Kidney epithelial cell (primary cell): ENCODE data around the gene RITA1. TPM values are rescaled to one million over a fixed set of nuclear protein-coding genes. Genes with fewer than 3 reads are reported as not detected.

Experiments
- DNase-seq: peaks from one replicate; pipeline ENCODE4 v3.0.0-alpha.2; 2010; ENCODE audit warnings: low read depth
- H3K27me3 ChIP-seq: 2 replicates; pipeline ENCODE4 v1.6.0; 2011; ENCODE audit warnings: low read length; ENCODE audit not compliant: control insufficient read depth, insufficient read depth
- H3K36me3 ChIP-seq: 2 replicates; pipeline ENCODE4 v1.5.1; 2011; ENCODE audit warnings: low read length; ENCODE audit not compliant: control insufficient read depth, insufficient read depth
- H3K4me3 ChIP-seq: 2 replicates; pipeline ENCODE4 v1.5.1; 2011; ENCODE audit warnings: low read depth, mild to moderate bottlenecking, control low read depth, low read length
- CTCF ChIP-seq: IDR thresholded peaks from 2 replicates; pipeline ENCODE4 v1.5.1; 2011; ENCODE audit warnings: mild to moderate bottlenecking, moderate library complexity, low read length, control low read depth, inconsistent platforms; ENCODE audit not compliant: insufficient read depth, poor library complexity, severe bottlenecking
- total RNA-seq: library from RNA; depleted of rRNA; stranded (reverse); fragments of >200 nt; gene quantifications from 2 replicates; pipeline ENCODE4 v1.2.3, GENCODE V29; 2015

RITA1 gene
- total RNA-seq, 1 donor from 2014 or later, result 33.6 TPM

- Histone ChIP-seq H3K27me3 (no peaks in the 10 kb centered on the region), H3K36me3 (no peaks in the 10 kb centered on the region), H3K4me3 (peak overlapping the region; percentile 71)
- no peak for TF ChIP-seq CTCF
- DNase-seq, result no peak
Measured at GRCh38 chr12:113220593-113221180, 35.2 kb downstream of the RITA1 start.

GRCh38 chr12:113221181-113221996 is 35.9 kb downstream of the RITA1 start, which contains the start of gene TPCN1:
Gene TPCN1 (plus strand): TSS chr12:113221464. CDS start chr12:113226853, 5,389 bp downstream.
- Histone ChIP-seq H3K36me3 (no peaks in the 10 kb centered on the region), H3K27me3 (no peaks in the 10 kb centered on the region), H3K4me3 (peak within 1 kb of the TSS; percentile 74)
- DNase-seq, result peak; percentile 99
- no peak for TF ChIP-seq CTCF

GRCh38 chr12:113221997-113222729 is 36.6 kb downstream of the RITA1 start:
- peak overlapping the region; percentile 74 for H3K4me3 ChIP-seq
- H3K36me3 ChIP-seq, result no peaks in the 10 kb centered on the region
- no peak for DNase-seq
- H3K27me3 ChIP-seq, result no peaks in the 10 kb centered on the region
- TF ChIP-seq CTCF, result no peak

GRCh38 chr12:113222730-113223531 is 37.4 kb downstream of the RITA1 start:
- Histone ChIP-seq H3K36me3 (no peaks in the 10 kb centered on the region), H3K4me3 (peak overlapping the region; percentile 74), H3K27me3 (no peaks in the 10 kb centered on the region)
- peak; percentile 91 for DNase-seq
- TF ChIP-seq CTCF, result no peak

GRCh38 chr12:113224955-113225354 is 39.4 kb downstream of the RITA1 start:
- Histone ChIP-seq H3K27me3 (no peaks in the 10 kb centered on the region), H3K4me3 (no peak overlapping the region), H3K36me3 (no peaks in the 10 kb centered on the region)
- no peak for DNase-seq
- TF ChIP-seq CTCF, result no peak
